NCI-H748 (cell line): ENCODE results near the gene FBXO38.
A peak's percentile ranks its signal among the peaks of the same experiment; 100 is the strongest.

Experiments used
- DNase-seq: peaks from one replicate; lab custom pipeline; 2025; ENCODE audit not compliant: unreplicated experiment; lab: John Stamatoyannopoulos, UW

FBXO38 gene

GRCh38 chr5:148469501-148469935 lies 85.8 kb downstream of the FBXO38 start:
- DNase-seq, result peak; percentile 32

GRCh38 chr5:148471379-148471778 lies 87.6 kb downstream of the FBXO38 start:
- no peak for DNase-seq

- no peak for DNase-seq
These were observed 90.3 kb downstream of the FBXO38 start for GRCh38 chr5:148474025-148474511.

- DNase-seq, result no peak
These were observed 92.5 kb downstream of the FBXO38 start for GRCh38 chr5:148476302-148476701.

GRCh38 chr5:148477429-148477828 lies 93.7 kb downstream of the FBXO38 start:
- DNase-seq, result no peak

GRCh38 chr5:148482196-148482595 lies 98.4 kb downstream of the FBXO38 start:
- DNase-seq, result no peak

GRCh38 chr5:148482697-148483462 lies 99.1 kb downstream of the FBXO38 start:
- DNase-seq, result peak; percentile 30

GRCh38 chr5:148483750-148484149 lies 100.0 kb downstream of the FBXO38 start:
- DNase-seq, result no peak

- DNase-seq, result no peak
These were observed 100.9 kb downstream of the FBXO38 start for GRCh38 chr5:148484651-148485050.

GRCh38 chr5:148486456-148486855 lies 102.7 kb downstream of the FBXO38 start:
- DNase-seq, result no peak

- no peak for DNase-seq
These were observed 105.0 kb downstream of the FBXO38 start for GRCh38 chr5:148488757-148489156.

GRCh38 chr5:148491015-148491792 lies 107.4 kb downstream of the FBXO38 start:
- no peak for DNase-seq

- no peak for DNase-seq
These were observed 108.0 kb downstream of the FBXO38 start for GRCh38 chr5:148491793-148492184.

GRCh38 chr5:148492351-148492750 lies 108.6 kb downstream of the FBXO38 start:
- DNase-seq, result no peak
